Choroid plexus epithelial cell (primary cell): ENCODE data around the gene KCNJ16.

Experiments used
- DNase-seq: peaks from one replicate; pipeline ENCODE4 v3.0.0-alpha.2; 2010; ENCODE audit warnings: low read depth
- H3K4me3 ChIP-seq: 2 replicates; pipeline ENCODE4 v1.5.1; 2011; ENCODE audit warnings: low read depth, mild to moderate bottlenecking, control low read depth, low read length, moderate library complexity
- CTCF ChIP-seq: conservative IDR thresholded peaks from 2 replicates; pipeline ENCODE4 v1.5.1; 2011; ENCODE audit warnings: low read depth, mild to moderate bottlenecking, control low read depth, inconsistent platforms, low read length, moderate library complexity

The KCNJ16 gene

GRCh38 chr17:70081885-70082284 lies 6.9 kb downstream of the KCNJ16 start:
- no peak overlapping the region for H3K4me3 ChIP-seq

DNA sequence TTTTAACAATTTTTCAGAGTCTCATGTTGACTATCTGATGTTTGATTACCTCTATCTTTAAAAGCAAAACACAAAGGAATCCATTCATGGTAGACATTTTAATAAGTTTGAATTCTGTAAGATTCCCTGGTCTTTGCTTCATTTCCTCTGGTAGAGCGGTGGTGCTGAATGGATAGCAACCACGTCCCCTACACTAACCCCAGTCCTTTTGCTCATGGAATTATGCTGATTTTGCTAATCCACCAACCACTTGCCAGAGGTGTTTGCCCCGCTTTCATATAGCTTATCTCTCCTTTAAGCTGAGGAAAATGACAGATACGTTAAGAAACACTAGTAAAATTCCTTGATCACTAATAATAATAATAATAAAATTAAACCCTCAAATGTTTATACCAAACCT lies 9.5 kb downstream of the KCNJ16 start:
- peak; percentile 54 for DNase-seq
- H3K4me3 ChIP-seq = no peak overlapping the region
- no peak for TF ChIP-seq CTCF

More at GRCh38 chr17:70081885-70082284, 6.9 kb downstream of the KCNJ16 start:
- DNase-seq = no peak
- no peak for TF ChIP-seq CTCF

- TF ChIP-seq CTCF = no peak
- H3K4me3 ChIP-seq = no peak overlapping the region
- no peak for DNase-seq
Measured at GRCh38 chr17:70086516-70086915, 11.5 kb downstream of the KCNJ16 start.

DNA sequence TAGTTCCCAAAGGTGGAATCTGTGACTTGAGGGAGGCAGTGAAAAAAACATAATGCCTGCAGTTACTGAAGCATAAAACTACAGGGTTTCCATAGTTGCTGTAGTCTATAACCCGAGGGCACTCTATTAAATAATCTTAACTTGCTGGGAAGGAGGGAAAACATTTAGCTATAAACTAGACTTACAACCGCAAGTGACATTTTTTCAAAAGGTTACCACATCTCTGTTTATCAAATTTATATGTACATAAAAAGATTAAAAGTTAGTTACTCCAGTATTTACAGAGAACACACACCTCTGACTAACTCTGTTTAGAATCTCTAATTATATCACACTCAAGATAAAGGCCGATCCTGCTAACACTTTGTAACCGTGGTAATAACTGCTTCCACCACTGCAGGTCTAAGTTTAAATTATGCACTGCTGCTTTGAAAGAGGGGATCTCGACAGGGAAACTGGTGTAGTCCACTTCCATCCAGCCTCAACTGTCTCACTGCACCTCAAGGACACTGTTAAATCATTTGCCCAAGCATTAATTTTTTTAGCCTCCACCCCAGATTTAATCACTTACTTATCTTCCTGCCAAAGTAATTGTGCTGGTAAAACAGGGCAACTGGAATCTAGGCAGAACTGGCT lies 14.6 kb downstream of the KCNJ16 start:
- TF ChIP-seq CTCF = no peak
- no peak for DNase-seq
- H3K4me3 ChIP-seq = no peak overlapping the region

- DNase-seq = no peak
- no peak for TF ChIP-seq CTCF
- H3K4me3 ChIP-seq = no peak overlapping the region
Measured at GRCh38 chr17:70091005-70091568, 16.1 kb downstream of the KCNJ16 start.

DNA sequence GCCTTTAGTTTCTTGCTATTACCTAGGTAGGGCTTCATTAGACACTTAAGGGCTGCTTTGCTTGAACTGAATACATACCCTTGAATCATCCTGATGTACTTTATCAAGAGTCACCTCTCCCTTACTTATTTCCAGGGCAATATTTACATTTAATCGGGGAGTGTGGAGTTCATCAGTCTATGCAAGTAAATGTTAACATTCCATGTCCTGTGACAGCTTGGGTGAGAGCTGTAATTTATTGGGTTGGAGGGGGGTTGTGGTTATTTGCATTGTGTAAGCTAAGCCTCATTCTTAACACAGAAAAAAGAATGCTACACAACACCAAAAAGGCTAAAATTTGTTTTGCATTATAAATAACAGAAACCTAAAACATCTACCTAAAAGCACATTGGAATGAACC lies 16.7 kb downstream of the KCNJ16 start:
- no peak overlapping the region for H3K4me3 ChIP-seq
- DNase-seq = no peak
- TF ChIP-seq CTCF = no peak

- TF ChIP-seq CTCF = no peak
- no peak for DNase-seq
- no peak overlapping the region for H3K4me3 ChIP-seq
Measured at GRCh38 chr17:70093163-70093562, 18.1 kb downstream of the KCNJ16 start.
